Measurements from ENCODE around the gene SLC24A5.

SLC24A5 gene

GRCh38 chr15:48190932-48191573, 70.3 kb downstream of the SLC24A5 start:
- no peak for TF ChIP-seq CTCF (IDR thresholded peaks at IDR 0.05; ENCODE audit: low read depth, low read length)
- no peak overlapping the region for H3K4me3 ChIP-seq (replicated peaks in 1 of 2; ENCODE audit: low read depth in 2 of 2, low read length in 2 of 2)
- DNase-seq (ENCODE audit: low read depth in 2 of 2), result peak; percentile 64 to 71

- no peak for DNase-seq (ENCODE audit: low read depth in 2 of 2)
- TF ChIP-seq CTCF (IDR thresholded peaks at IDR 0.05; ENCODE audit: low read depth, low read length), result no peak
- H3K4me3 ChIP-seq (replicated peaks in 1 of 2; ENCODE audit: low read depth in 2 of 2, low read length in 2 of 2), result no peak within 1 kb of the TSS
These were observed 70.9 kb downstream of the SLC24A5 start, which contains the start of gene CTXN2 for GRCh38 chr15:48191574-48192225. Gene CTXN2, plus strand, starts transcription at chr15:48191665. Its CDS starts 9,636 bp downstream, at chr15:48201301.

Measured in cardiac fibroblast (primary cell).